Smooth muscle cell of bladder (primary cell): ENCODE measurements around the gene ACTL8. TPM values are rescaled to one million over a fixed set of nuclear protein-coding genes. Genes with fewer than 3 reads are reported as not detected.

Experiments used
- total RNA-seq: library from RNA; depleted of rRNA; stranded (reverse); fragments of >200 nt; gene quantifications from 2 replicates; pipeline ENCODE4 v1.2.3, GENCODE V29; 2014

Gene ACTL8, protein sequence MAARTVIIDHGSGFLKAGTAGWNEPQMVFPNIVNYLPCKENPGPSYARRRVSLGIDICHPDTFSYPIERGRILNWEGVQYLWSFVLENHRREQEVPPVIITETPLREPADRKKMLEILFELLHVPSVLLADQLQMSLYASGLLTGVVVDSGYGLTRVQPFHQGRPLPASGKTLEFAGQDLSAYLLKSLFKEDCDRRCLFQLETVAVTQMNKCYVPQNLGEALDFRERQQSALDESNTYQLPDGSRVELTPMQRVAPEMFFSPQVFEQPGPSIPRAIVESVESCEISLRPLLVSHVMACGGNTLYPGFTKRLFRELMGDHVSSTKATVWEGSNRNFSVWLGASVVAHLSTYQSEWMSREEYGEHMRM
- total RNA-seq, result under 0.01 and 0.09 TPM in 2 replicates

DNA sequence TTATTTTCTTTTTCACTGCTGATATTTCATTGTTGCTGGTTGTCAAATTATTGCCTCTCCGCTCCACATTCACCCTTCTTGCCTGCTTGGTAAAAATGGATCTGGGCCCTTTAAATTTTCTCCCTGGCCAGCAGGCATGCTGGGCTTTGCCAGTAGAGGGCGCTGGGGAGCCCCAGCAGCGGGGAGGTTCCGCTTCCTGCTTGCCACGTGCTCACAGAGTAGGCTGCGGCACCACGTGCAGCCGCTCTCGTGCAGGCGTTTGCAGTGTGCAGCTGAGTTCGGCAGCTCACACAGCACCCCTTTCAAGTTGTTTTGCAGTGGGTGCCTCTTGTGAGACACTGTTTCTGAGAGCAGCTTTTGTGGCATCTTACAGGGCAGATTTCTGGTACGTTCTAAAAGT is at the start of gene ACTL8:
Gene ACTL8 (plus strand): TSS at position 214 of the 400 bp plus-strand sequence. CDS start 67,676 bp downstream, outside the sequence.

Other genes starting within 250 kb of the ACTL8 start
- 11.1 and 15.1 TPM in 2 replicates for gene ARHGEF10L, start 215.6 kb upstream of the ACTL8 start, total RNA-seq